ENCODE results near the gene MCUB.

MCUB gene

GRCh38 chr4:109560687-109561461 is 828 bp downstream of the MCUB start:
- H3K4me3 ChIP-seq (ENCODE audit: low read depth, low read length): peak overlapping the region; percentile 76
- TF ChIP-seq CTCF (IDR thresholded peaks at IDR 0.05; ENCODE audit: low read depth, low read length, missing control alignments): no peak
- DNase-seq (ENCODE audit: low read depth): peak; percentile 59
- in situ Hi-C loops (cut with HindIII; ENCODE audit: low sequenced_read_pairs): no loop called here

- no peak for DNase-seq (ENCODE audit: low read depth)
- H3K4me3 ChIP-seq (ENCODE audit: low read depth, low read length): no peak overlapping the region
- no peak for TF ChIP-seq CTCF (IDR thresholded peaks at IDR 0.05; ENCODE audit: low read depth, low read length, missing control alignments)
- in situ Hi-C loops (cut with HindIII; ENCODE audit: low sequenced_read_pairs): no loop called here
Observed at GRCh38 chr4:109562457-109563239, 2.6 kb downstream of the MCUB start.

- DNase-seq (ENCODE audit: low read depth): no peak
- H3K4me3 ChIP-seq (ENCODE audit: low read depth, low read length): no peak overlapping the region
- in situ Hi-C loops (cut with HindIII; ENCODE audit: low sequenced_read_pairs): no loop called here
- no peak for TF ChIP-seq CTCF (IDR thresholded peaks at IDR 0.05; ENCODE audit: low read depth, low read length, missing control alignments)
Observed at GRCh38 chr4:109571494-109571893, 11.4 kb downstream of the MCUB start.

- no peak for TF ChIP-seq CTCF (IDR thresholded peaks at IDR 0.05; ENCODE audit: low read depth, low read length, missing control alignments)
- DNase-seq (ENCODE audit: low read depth): no peak
- no peak overlapping the region for H3K4me3 ChIP-seq (ENCODE audit: low read depth, low read length)
- in situ Hi-C loops (cut with HindIII; ENCODE audit: low sequenced_read_pairs): no loop called here
Observed at GRCh38 chr4:109572154-109572553, 12.1 kb downstream of the MCUB start.

GRCh38 chr4:109574443-109574850 is 14.4 kb downstream of the MCUB start:
- no peak for TF ChIP-seq CTCF (IDR thresholded peaks at IDR 0.05; ENCODE audit: low read depth, low read length, missing control alignments)
- DNase-seq (ENCODE audit: low read depth): no peak
- H3K4me3 ChIP-seq (ENCODE audit: low read depth, low read length): no peak overlapping the region
- in situ Hi-C loops (cut with HindIII; ENCODE audit: low sequenced_read_pairs): no loop called here

GRCh38 chr4:109574931-109575804 is 15.1 kb downstream of the MCUB start:
- in situ Hi-C loops (cut with HindIII; ENCODE audit: low sequenced_read_pairs): no loop called here
- TF ChIP-seq CTCF (IDR thresholded peaks at IDR 0.05; ENCODE audit: low read depth, low read length, missing control alignments): no peak
- DNase-seq (ENCODE audit: low read depth): no peak
- no peak overlapping the region for H3K4me3 ChIP-seq (ENCODE audit: low read depth, low read length)

Data from astrocyte of the cerebellum (primary cell).